ENCODE results near the gene MT2A.

GRCh38 chr16:56616608-56617211 lies 8.3 kb downstream of the MT2A start:
- TF ChIP-seq EZH2 (IDR thresholded peaks at IDR 0.05; ENCODE audit: low read length, unreplicated experiment), result no peak
- no peak for TF ChIP-seq CTCF (conservative IDR thresholded peaks at IDR 0.05; ENCODE audit: low read depth, low read length)
- no peak for TF ChIP-seq EZH2phosphoT487 (IDR thresholded peaks at IDR 0.05; ENCODE audit: borderline replicate concordance, low read length)
